ENCODE measurements around the gene DFFB.

DNA sequence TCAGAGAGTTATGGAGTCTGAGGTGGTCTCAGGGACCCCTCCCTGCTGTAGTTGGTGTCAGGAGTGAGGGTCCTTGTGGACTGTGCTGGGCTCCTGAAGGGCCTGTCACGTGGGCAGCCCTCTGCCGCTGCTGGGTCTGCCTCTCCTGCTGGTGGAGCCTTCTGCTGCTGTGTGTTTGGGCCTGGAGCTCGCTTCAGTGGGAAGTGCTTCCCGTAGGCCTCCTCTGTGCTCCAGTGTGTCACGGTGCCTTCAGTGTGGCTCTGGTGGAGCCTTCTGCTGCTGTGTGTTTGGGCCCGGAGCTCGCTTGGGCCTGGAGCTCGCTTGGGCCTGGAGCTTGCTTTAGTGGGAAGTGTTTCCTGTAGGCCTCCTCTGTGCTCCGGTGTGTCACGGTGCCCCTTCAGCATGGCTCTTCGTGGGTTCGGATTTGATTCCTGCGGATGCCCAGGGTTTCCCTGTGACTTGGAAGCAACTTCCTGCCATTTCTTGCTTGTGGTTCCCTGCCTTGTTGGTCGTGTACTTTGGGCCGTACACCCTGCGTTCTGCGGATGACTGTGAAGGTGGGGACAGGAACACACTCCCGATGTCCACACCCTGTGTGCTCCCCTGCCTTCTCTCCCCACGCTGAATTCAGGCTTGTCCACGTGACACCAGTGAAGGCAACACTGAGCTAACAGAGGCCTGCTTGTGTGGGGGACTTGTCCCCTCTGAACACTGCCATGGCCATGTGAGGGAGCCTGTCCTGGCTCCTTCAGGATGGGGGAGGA, 23.3 kb downstream of the DFFB start:
- TF ChIP-seq TAF1 (IDR thresholded peaks at IDR 0.05; ENCODE audit: borderline replicate concordance, low read depth, low read length), result no peak
- TF ChIP-seq POLR2A (IDR thresholded peaks at IDR 0.05; ENCODE audit: low read depth, low read length), result no peak
- TF ChIP-seq POLR2AphosphoS5 (IDR thresholded peaks at IDR 0.05; ENCODE audit: low read depth, low read length), result no peak
